Uterus (tissue), 4 donors: ENCODE data around the gene RTL5. TPM values are rescaled to one million over a fixed set of nuclear protein-coding genes. Genes with fewer than 3 reads are reported as not detected.

Experiments
- DNase-seq, 2 donors: peaks; one replicate each; pipeline ENCODE4 v3.0.0-alpha.2; 2019 to 2020
- H3K27ac ChIP-seq, 2 donors: fragments of 200-600 bp; sonication (generic); 1 replicate in 1 of 2; 2 replicates in 1 of 2; pipeline ENCODE4 v1.5.1; 2016 to 2018
- H3K27me3 ChIP-seq, 2 donors: fragments of 200-600 bp; sonication (generic); one replicate each; pipeline ENCODE4 v1.5.1; 2018 to 2019; ENCODE audit warnings: control low read depth in 1 of 2
- H3K36me3 ChIP-seq, 2 donors: fragments of 200-600 bp; sonication (generic); one replicate each; pipeline ENCODE4 v1.5.1; 2019; ENCODE audit warnings: control low read depth in 1 of 2
- H3K4me1 ChIP-seq, 2 donors: fragments of 200-600 bp; sonication (generic); one replicate each; pipeline ENCODE4 v1.5.1; 2018 to 2019; ENCODE audit warnings: control low read depth in 1 of 2
- H3K4me3 ChIP-seq, 2 donors: fragments of 200-600 bp; sonication (generic); 1 replicate in 1 of 2; 2 replicates in 1 of 2; pipeline ENCODE4 v1.5.1; 2018 to 2019; ENCODE audit warnings: mild to moderate bottlenecking in 1 of 2
- H3K9me3 ChIP-seq, 2 donors: fragments of 200-600 bp; sonication (generic); one replicate each; pipeline ENCODE4 v1.5.1; 2019; ENCODE audit warnings: control low read depth in 1 of 2
- POLR2A ChIP-seq, 2 donors: fragments of 450-650 bp; IDR thresholded peaks; one replicate each; pipeline ENCODE4 v1.6.1; 2016; ENCODE audit warnings: antibody characterized with exemption in 2 of 2, mild to moderate bottlenecking in 1 of 2, moderate library complexity in 1 of 2
- intact Hi-C: fragments of 100-400 bp; cut with DNase I; formaldehyde crosslinking; loops from one replicate; pipeline ENCODE4 v1.15.1; 2023; ENCODE audit warnings: low total_unique reads
- total RNA-seq, 4 donors: library from RNA; depleted of rRNA in 3 of 4; stranded (reverse); fragments of >200 nt in 3 of 4; gene quantifications; one replicate each; pipeline versions ENCODE4 v1.1.0 to v1.2.4, GENCODE V29; 2014 to 2023
- TF ChIP-seq, protein P1 (sequence below), 4 experiments: fragments of 200-600 bp in 2 of 4; fragments of 450-650 bp in 2 of 4; sonication (generic) in 2 of 4; IDR thresholded peaks; one replicate each; pipeline ENCODE4 v1.5.1; 2016 to 2019; ENCODE audit warnings: antibody characterized with exemption in 4 of 4, mild to moderate bottlenecking in 2 of 4, moderate library complexity in 1 of 4
- donor health status: DM: yes; HTN: yes; CAD: no.

RTL5 gene
- total RNA-seq, 4 donors from 2014 or later: 2.3 to 23.3 (median 6.1) TPM

DNA sequence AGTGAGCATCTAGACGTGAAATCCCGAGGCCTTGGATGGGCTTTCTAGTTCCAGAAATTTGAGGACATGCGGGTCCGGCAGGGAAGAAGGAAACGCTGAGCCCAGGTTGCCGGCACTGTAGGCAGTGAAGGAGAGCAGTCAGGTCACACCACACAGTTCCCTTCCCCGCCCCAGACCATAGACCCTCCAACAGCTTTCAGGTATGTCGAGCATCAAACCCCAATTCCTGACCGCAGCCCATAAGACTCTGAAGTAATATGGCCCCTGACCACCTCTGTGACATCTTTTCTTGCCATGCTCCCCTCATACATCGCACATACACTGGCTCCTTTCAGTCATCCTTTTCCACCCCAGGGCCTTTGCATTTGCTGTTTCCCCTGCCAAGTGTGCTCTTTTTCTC is 23.0 kb downstream of the RTL5 start:
- no peak for DNase-seq
- no peak overlapping the region for H3K4me3 ChIP-seq
- H3K27me3 ChIP-seq: no peaks in the 10 kb centered on the region
- no peak overlapping the region for H3K27ac ChIP-seq
- H3K4me1 ChIP-seq: no peaks in the 10 kb centered on the region
- H3K9me3 ChIP-seq: no peaks in the 10 kb centered on the region
- intact Hi-C loops: no loop called here
- no peaks in the 10 kb centered on the region for H3K36me3 ChIP-seq
- TF ChIP-seq POLR2A (IDR thresholded peaks at IDR 0.05): no peak
- TF ChIP-seq, protein P1, sequence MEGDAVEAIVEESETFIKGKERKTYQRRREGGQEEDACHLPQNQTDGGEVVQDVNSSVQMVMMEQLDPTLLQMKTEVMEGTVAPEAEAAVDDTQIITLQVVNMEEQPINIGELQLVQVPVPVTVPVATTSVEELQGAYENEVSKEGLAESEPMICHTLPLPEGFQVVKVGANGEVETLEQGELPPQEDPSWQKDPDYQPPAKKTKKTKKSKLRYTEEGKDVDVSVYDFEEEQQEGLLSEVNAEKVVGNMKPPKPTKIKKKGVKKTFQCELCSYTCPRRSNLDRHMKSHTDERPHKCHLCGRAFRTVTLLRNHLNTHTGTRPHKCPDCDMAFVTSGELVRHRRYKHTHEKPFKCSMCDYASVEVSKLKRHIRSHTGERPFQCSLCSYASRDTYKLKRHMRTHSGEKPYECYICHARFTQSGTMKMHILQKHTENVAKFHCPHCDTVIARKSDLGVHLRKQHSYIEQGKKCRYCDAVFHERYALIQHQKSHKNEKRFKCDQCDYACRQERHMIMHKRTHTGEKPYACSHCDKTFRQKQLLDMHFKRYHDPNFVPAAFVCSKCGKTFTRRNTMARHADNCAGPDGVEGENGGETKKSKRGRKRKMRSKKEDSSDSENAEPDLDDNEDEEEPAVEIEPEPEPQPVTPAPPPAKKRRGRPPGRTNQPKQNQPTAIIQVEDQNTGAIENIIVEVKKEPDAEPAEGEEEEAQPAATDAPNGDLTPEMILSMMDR (IDR thresholded peaks at IDR 0.05): no peak

DNA sequence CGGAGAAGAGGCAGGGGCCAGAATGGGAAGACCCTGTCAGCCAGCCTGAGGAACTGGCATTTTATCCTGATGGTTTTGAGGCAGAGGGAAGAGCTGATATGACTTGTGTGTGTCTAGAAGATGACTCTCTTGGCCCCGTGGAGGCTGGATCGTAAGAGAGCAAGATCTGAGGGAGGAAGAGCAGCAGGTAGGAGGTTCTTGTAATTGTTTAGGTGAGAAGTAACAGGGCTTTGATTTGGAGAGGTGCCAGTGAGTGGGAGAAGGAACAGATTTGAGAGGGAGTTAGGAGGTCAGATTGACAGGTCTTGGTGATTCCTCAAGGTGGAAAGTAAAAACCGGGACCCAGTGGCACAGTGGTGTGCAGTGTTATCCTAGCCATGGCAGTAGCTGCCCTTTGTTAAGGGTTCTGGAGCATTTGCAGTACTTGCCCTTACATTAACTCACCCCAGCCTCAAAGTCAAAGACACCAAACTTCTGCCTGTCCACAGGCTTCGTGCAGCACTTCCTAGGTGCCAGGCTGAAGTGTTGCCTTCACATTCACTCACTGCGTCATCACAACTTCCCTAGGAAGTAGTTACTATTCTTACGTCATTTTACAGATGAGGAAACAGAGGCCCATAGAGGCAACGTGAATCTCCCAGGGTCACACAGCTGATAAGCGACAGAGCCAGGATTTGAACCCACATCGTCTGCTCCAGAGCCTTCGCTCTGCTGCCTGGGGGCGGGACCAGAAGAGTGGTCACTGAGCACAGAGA is 23.7 kb downstream of the RTL5 start:
- no peak for DNase-seq
- Histone ChIP-seq H3K27me3 (no peaks in the 10 kb centered on the region), H3K27ac (no peak overlapping the region), H3K4me1 (no peaks in the 10 kb centered on the region), H3K4me3 (no peak overlapping the region), H3K36me3 (no peaks in the 10 kb centered on the region), H3K9me3 (no peaks in the 10 kb centered on the region)
- TF ChIP-seq, protein P1 (IDR thresholded peaks at IDR 0.05): no peak
- no peak for TF ChIP-seq POLR2A (IDR thresholded peaks at IDR 0.05)
- intact Hi-C loops: no loop called here

DNA sequence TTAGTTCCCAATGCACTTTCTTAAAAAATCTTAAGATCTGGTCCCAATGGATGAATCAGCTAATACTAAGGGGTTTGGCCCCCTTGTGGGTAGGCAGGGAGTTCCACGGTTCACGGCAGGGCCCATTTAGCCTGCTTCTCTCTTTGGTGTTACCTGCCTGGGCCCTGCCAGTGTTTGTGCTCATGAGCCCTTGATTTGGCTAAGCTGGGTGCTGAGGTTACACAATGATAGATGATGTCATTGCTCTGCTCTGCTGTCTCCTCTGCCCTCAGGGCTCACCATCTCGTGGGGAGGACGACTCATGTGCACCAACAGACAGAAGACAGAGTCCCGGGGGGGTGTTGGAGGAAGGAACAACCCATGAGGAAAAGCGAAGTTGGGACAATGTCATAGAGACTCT is 24.4 kb downstream of the RTL5 start:
- Histone ChIP-seq H3K27ac (no peak overlapping the region), H3K9me3 (no peaks in the 10 kb centered on the region), H3K4me3 (no peak overlapping the region), H3K36me3 (no peaks in the 10 kb centered on the region), H3K4me1 (no peaks in the 10 kb centered on the region), H3K27me3 (no peaks in the 10 kb centered on the region)
- intact Hi-C loops: no loop called here
- TF ChIP-seq POLR2A (IDR thresholded peaks at IDR 0.05): no peak
- TF ChIP-seq, protein P1 (IDR thresholded peaks at IDR 0.05): no peak
- no peak for DNase-seq

DNA sequence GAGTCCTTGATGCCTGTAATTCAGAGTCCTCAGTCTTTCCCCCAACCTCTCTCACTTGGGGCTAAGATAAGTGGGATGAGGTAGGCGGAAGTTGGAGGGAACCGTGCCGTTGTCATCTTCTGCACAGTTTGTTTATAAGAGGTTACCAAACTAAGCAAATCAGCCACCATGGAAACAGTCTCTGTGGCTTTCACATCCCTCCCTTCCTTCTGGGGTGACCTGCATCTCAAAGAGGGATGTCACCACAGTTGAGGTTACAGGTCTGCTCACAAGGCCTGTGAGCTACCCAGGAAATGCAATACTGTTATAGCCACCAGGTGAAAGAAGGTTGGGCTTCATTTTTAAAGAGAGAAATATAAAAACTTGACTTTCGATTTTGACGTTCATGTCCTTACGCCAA is 26.3 kb downstream of the RTL5 start:
- Histone ChIP-seq H3K27me3 (no peaks in the 10 kb centered on the region), H3K27ac (no peak overlapping the region), H3K9me3 (no peaks in the 10 kb centered on the region), H3K4me3 (no peak overlapping the region), H3K36me3 (no peaks in the 10 kb centered on the region), H3K4me1 (no peaks in the 10 kb centered on the region)
- no peak for TF ChIP-seq POLR2A (IDR thresholded peaks at IDR 0.05)
- TF ChIP-seq, protein P1 (IDR thresholded peaks at IDR 0.05): no peak
- intact Hi-C loops: no loop called here
- DNase-seq: no peak

DNA sequence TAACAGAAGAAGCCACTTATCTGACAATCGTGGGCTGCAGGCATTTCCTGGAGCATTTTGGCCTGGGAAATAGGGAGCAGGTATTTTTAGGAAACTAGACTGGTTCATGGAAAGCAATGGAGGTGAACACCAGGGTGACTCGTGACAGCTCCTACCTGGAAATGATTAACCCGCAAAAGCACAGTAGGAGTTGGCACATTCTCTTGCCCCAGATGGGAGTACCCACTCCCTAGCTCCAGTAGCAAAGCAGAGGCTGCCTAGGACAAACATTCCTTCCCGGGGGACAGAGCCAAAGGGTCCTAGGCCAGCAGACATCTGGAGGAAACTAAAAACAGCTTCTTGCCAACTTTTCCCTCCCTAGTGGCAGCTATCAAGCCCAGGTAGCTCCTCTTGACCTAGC is 29.0 kb downstream of the RTL5 start:
- DNase-seq: no peak
- intact Hi-C loops: no loop called here
- TF ChIP-seq, protein P1 (IDR thresholded peaks at IDR 0.05): no peak
- no peak for TF ChIP-seq POLR2A (IDR thresholded peaks at IDR 0.05)

More for the DNA sequence above, 29.0 kb downstream of the RTL5 start:
- Histone ChIP-seq H3K36me3 (no peaks in the 10 kb centered on the region), H3K27ac (no peak overlapping the region), H3K4me3 (no peak overlapping the region), H3K9me3 (no peaks in the 10 kb centered on the region), H3K4me1 (no peaks in the 10 kb centered on the region), H3K27me3 (no peaks in the 10 kb centered on the region)
